GM19238 (cell line): ENCODE data around the gene LRFN3.
"Not testable (repeated sequence)": the region's sequence is repeated elsewhere in the genome, so short reads cannot be mapped to it uniquely, and the experiment has no call there.

Source experiments
- DNase-seq: peaks from one replicate; pipeline ENCODE4 v3.0.0; 2011; ENCODE audit warnings: low spot score; ENCODE audit not compliant: insufficient read length

LRFN3 gene

GRCh38 chr19:35973487-35973886, 37.3 kb downstream of the LRFN3 start:
- DNase-seq: no peak

- no peak for DNase-seq
These were observed 39.5 kb downstream of the LRFN3 start for GRCh38 chr19:35975608-35976214.

GRCh38 chr19:35977446-35978222, 41.5 kb downstream of the LRFN3 start:
- no peak for DNase-seq

- no peak for DNase-seq
These were observed 42.1 kb downstream of the LRFN3 start for GRCh38 chr19:35978271-35978670.

- DNase-seq: no peak
These were observed 42.7 kb downstream of the LRFN3 start for GRCh38 chr19:35978832-35979365.

GRCh38 chr19:35980997-35981396, 44.8 kb downstream of the LRFN3 start:
- DNase-seq: not testable (repeated sequence)

- DNase-seq: no peak
These were observed 47.0 kb downstream of the LRFN3 start for GRCh38 chr19:35983177-35983576.

- no peak for DNase-seq
These were observed 49.9 kb downstream of the LRFN3 start for GRCh38 chr19:35986111-35986510.

GRCh38 chr19:35986664-35987570, 50.7 kb downstream of the LRFN3 start:
- no peak for DNase-seq

GRCh38 chr19:35987571-35987896, 51.4 kb downstream of the LRFN3 start:
- no peak for DNase-seq

GRCh38 chr19:35988824-35989223, 52.6 kb downstream of the LRFN3 start:
- no peak for DNase-seq

GRCh38 chr19:35990156-35990555, 54.0 kb downstream of the LRFN3 start:
- no peak for DNase-seq

- DNase-seq: no peak
These were observed 54.9 kb downstream of the LRFN3 start for GRCh38 chr19:35990771-35991730.

GRCh38 chr19:35991731-35992450, 55.7 kb downstream of the LRFN3 start:
- DNase-seq: no peak

- DNase-seq: no peak
These were observed 57.0 kb downstream of the LRFN3 start for GRCh38 chr19:35992907-35993765.

GRCh38 chr19:35993923-35994598, 57.9 kb downstream of the LRFN3 start:
- DNase-seq: no peak
